Lower leg skin (tissue), 4 donors: ENCODE measurements around the gene WDCP. TPM values are rescaled to one million over a fixed set of nuclear protein-coding genes. Genes with fewer than 3 reads are reported as not detected.

ENCODE experiments used
- DNase-seq, 2 donors: peaks; one replicate each; pipeline ENCODE4 v3.0.0-alpha.2; 2019; ENCODE audit warnings: low spot score in 2 of 2
- H3K4me3 ChIP-seq: fragments of 200-600 bp; sonication (generic); 2 replicates; pipeline ENCODE4 v1.5.1; 2017; ENCODE audit warnings: mild to moderate bottlenecking, low read depth; ENCODE audit not compliant: poor library complexity, severe bottlenecking
- CTCF ChIP-seq, 3 donors: fragments of 450-650 bp; IDR thresholded peaks; one replicate each; pipeline ENCODE4 v1.5.1; 2016; ENCODE audit warnings: antibody characterized with exemption in 3 of 3, mild to moderate bottlenecking in 3 of 3, moderate library complexity in 2 of 3
- POLR2A ChIP-seq, 2 donors: fragments of 450-650 bp; IDR thresholded peaks; one replicate each; pipeline ENCODE4 v1.6.1; 2016 to 2017; ENCODE audit warnings: antibody characterized with exemption in 2 of 2, mild to moderate bottlenecking in 1 of 2, moderate library complexity in 1 of 2
- WGBS, 2 donors: methylation state at CpG; one replicate each; pipeline ENCODE4 v1.1.5; 2018; 5-methylcytosine and 5-hydroxymethylcytosine counted together
- intact Hi-C: fragments of 100-400 bp; cut with DNase I; formaldehyde crosslinking; loops from one replicate; pipeline ENCODE4 v1.15.0; 2023; ENCODE audit warnings: low total_unique reads
- total RNA-seq, 4 donors: library from RNA; depleted of rRNA; stranded (reverse); fragments of >200 nt; gene quantifications; one replicate each; pipeline ENCODE4 v1.1.0, GENCODE V29; 2016

Gene WDCP
- total RNA-seq, 4 donors from 2014 or later: 2.6 to 4.9 (median 3.8) TPM

- no peak for TF ChIP-seq CTCF (IDR thresholded peaks at IDR 0.05)
- no peak for TF ChIP-seq POLR2A (IDR thresholded peaks at IDR 0.05)
- DNase-seq: no peak
- intact Hi-C loops: no loop called here
- WGBS, 2 donors: 88 to 91% methylated on average over 6 of the region's 6 CpGs
- no peak overlapping the region for H3K4me3 ChIP-seq
Observed at GRCh38 chr2:24073816-24074215, 26.6 kb upstream of the WDCP start.

GRCh38 chr2:24072259-24072658, 25.1 kb upstream of the WDCP start:
- no peak for TF ChIP-seq CTCF (IDR thresholded peaks at IDR 0.05)
- TF ChIP-seq POLR2A (IDR thresholded peaks at IDR 0.05): no peak
- DNase-seq: no peak
- intact Hi-C loops: no loop called here
- 86 to 95% methylated on average over 4 of the region's 4 CpGs for WGBS, 2 donors
- no peak overlapping the region for H3K4me3 ChIP-seq

GRCh38 chr2:24065341-24065740, 18.1 kb upstream of the WDCP start:
- 75 to 82% methylated on average over 2 of the region's 2 CpGs for WGBS, 2 donors
- intact Hi-C loops: no loop called here
- no peak overlapping the region for H3K4me3 ChIP-seq
- no peak for DNase-seq
- TF ChIP-seq POLR2A (IDR thresholded peaks at IDR 0.05) (no peak), CTCF (IDR thresholded peaks at IDR 0.05) (no peak)

DNA sequence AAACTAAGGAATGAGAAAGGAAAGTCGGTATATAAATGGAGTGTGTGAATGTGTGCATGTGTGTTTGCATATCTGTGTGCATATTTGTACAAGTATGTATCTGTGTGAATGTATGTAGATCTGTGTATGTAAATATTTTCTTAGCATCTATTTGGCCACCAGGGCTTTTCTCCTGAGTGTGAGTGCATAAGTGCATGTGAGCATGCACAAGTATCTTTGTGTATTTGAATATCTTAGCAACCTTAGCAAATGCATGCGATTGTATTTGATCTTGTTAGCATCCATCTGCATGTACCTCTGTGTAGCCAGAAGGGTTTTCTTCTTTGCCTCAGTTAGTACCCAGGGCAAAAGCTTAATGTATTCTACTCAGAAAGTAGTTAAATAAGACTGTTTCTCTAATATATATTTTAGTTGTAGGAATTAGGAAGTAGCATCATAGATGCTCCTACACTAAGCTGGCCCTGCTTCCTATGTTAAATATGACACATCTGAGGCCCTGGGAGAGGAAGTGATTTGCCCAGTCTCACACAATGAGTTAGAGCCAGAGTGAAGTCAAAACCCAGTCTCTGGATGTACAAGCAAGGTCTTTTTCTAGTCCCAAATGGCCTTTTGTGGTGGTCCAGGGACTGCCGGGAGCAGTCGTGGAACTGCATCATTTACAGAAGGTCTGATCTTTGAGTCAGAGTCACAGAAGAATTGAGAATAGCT, 11.5 kb upstream of the WDCP start:
- no peak for DNase-seq
- intact Hi-C loops: no loop called here
- 87 to 96% methylated on average over 4 of the region's 4 CpGs for WGBS, 2 donors
- H3K4me3 ChIP-seq: no peak overlapping the region
- TF ChIP-seq POLR2A (IDR thresholded peaks at IDR 0.05): no peak
- no peak for TF ChIP-seq CTCF (IDR thresholded peaks at IDR 0.05)

- TF ChIP-seq CTCF (IDR thresholded peaks at IDR 0.05) (no peak), POLR2A (IDR thresholded peaks at IDR 0.05) (no peak)
- WGBS, 2 donors: 95% methylated on average over 6 of the region's 6 CpGs
- H3K4me3 ChIP-seq: no peak overlapping the region
- DNase-seq: no peak
- intact Hi-C loops: no loop called here
Observed at GRCh38 chr2:24055750-24056149, 8.6 kb upstream of the WDCP start.
